ENCODE measurements around the gene PTPN12.
"Not testable (repeated sequence)": the region's sequence is repeated elsewhere in the genome, so short reads cannot be mapped to it uniquely, and the experiment has no call there.

Gene PTPN12

GRCh38 chr7:77538281-77539212, 1.5 kb downstream of the PTPN12 start:
- DNase-seq = no peak

GRCh38 chr7:77540402-77540822, 3.3 kb downstream of the PTPN12 start:
- no peak for DNase-seq

GRCh38 chr7:77540993-77541392, 3.9 kb downstream of the PTPN12 start:
- not testable (repeated sequence) for DNase-seq

- DNase-seq = no peak
Observed at GRCh38 chr7:77542409-77542808, 5.3 kb downstream of the PTPN12 start.

GRCh38 chr7:77542895-77543294, 5.8 kb downstream of the PTPN12 start:
- no peak for DNase-seq

- no peak for DNase-seq
Observed at GRCh38 chr7:77543910-77544309, 6.8 kb downstream of the PTPN12 start.

GRCh38 chr7:77544518-77544917, 7.4 kb downstream of the PTPN12 start:
- DNase-seq = no peak

GRCh38 chr7:77548206-77548605, 11.1 kb downstream of the PTPN12 start:
- DNase-seq = no peak

- DNase-seq = no peak
Observed at GRCh38 chr7:77549106-77549870, 12.2 kb downstream of the PTPN12 start.

GRCh38 chr7:77550586-77550985, 13.5 kb downstream of the PTPN12 start:
- DNase-seq = no peak

- no peak for DNase-seq
Observed at GRCh38 chr7:77553123-77553522, 16.0 kb downstream of the PTPN12 start.

- DNase-seq = no peak
Observed at GRCh38 chr7:77558284-77558967, 21.3 kb downstream of the PTPN12 start.

GRCh38 chr7:77561352-77561751, 24.3 kb downstream of the PTPN12 start:
- no peak for DNase-seq

- no peak for DNase-seq
Observed at GRCh38 chr7:77563275-77563674, 26.2 kb downstream of the PTPN12 start.

GRCh38 chr7:77565917-77566316, 28.8 kb downstream of the PTPN12 start:
- no peak for DNase-seq

GRCh38 chr7:77566421-77566820, 29.3 kb downstream of the PTPN12 start:
- no peak for DNase-seq

- no peak for DNase-seq
Observed at GRCh38 chr7:77569514-77570232, 32.6 kb downstream of the PTPN12 start.

- no peak for DNase-seq
Observed at GRCh38 chr7:77570330-77571011, 33.4 kb downstream of the PTPN12 start.

GRCh38 chr7:77571801-77572200, 34.7 kb downstream of the PTPN12 start:
- no peak for DNase-seq

GRCh38 chr7:77575187-77575586, 38.1 kb downstream of the PTPN12 start:
- no peak for DNase-seq

GRCh38 chr7:77576856-77577255, 39.8 kb downstream of the PTPN12 start:
- no peak for DNase-seq

- no peak for DNase-seq
Observed at GRCh38 chr7:77579797-77580196, 42.7 kb downstream of the PTPN12 start.
